Activated CD4-positive, alpha-beta T cell treated with anti-CD3 and anti-CD28 coated beads for 1 hour (primary cell): ENCODE measurements around the gene MAP3K14.
"Not testable (repeated sequence)": the region's sequence is repeated elsewhere in the genome, so short reads cannot be mapped to it uniquely, and the experiment has no call there.

Experiments used
- DNase-seq: peaks from one replicate; pipeline ENCODE4 v3.0.0-alpha.2; 2020

The MAP3K14 gene

GRCh38 chr17:45314741-45315647, 1.8 kb downstream of the MAP3K14 start:
- DNase-seq: no peak

- no peak for DNase-seq
These were observed 2.7 kb downstream of the MAP3K14 start for GRCh38 chr17:45313996-45314740.

GRCh38 chr17:45313421-45313771, 3.4 kb downstream of the MAP3K14 start:
- DNase-seq: no peak

GRCh38 chr17:45312477-45313420, 4.1 kb downstream of the MAP3K14 start:
- DNase-seq: no peak

DNA sequence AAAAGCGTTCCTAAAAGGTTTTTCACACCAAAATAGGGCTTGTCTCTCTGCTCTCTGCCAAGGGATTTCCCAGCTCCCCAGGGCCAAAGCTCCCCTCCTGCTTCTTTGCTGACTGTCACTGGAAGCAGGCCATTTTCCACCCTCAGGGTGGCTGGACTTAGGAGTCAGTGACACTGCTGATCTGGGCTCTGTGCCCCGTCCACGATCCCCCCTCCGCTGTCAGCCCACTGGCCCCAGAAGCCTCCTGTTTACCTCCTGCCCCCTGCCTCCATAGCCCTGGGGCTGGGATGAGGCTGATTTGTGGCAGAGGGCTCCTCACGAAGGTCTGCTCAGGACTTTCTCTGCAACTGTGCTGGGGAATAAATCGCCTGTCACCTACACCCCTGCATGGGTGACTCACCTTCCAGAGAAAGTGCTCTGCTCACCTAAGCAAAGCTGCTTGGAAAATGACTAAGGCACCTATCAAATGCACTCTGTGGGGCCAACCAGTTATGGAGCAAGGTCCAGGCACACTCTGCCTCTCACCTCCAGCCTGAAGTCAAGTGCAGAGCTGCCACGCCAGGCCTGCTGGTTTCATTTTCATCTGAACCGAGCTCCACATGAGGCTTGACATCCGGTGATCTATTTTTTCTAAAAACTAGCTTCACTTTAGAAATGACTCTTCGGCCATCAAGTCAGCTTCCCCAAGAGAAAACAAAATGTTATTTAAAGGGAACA, 4.9 kb downstream of the MAP3K14 start:
- DNase-seq: peak; percentile 59

GRCh38 chr17:45311401-45311759, 5.4 kb downstream of the MAP3K14 start:
- DNase-seq: no peak

DNA sequence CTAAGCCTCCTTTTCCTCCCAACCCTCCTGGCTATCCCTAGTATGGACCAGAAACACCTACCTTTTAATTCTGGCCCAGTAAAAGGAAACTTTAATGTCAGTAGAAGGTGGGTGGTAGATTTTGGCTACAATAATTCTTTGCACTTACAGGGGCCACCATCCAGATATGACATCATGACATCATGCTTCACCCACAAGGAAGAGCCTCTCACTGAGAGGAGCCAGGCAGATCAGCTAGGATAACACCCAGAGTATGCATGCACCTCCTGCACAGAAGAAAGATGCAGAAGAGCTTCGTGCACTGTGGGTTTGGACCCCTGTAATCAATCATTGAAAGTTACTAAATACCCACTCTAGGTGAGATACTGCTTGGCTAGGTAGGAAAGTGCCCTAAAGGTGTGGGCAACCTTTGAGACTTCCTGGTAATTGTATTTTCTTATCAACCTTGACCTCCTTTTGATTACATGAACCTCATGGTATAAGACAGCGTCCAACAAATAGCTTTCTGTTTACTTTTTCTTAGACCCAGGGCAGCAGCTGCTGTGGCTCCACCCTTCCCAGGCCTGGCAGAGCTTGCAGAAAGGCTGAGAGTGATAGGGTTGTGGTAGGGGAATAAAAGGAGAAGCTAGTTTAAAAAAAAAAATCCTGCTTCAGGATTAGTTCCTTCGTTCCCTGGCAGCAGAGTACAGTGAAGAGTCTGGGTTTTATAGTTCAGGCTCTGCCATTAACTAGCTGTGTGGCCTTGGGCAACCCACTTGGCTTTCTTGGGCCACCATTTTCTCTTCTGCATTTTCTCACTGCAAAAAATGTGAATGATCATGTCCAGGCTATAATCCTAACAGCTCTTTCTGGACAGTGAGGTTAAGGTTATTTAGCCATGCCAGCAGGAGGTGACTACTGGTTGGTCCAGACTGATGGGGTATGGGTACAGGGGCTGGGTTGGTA, 6.2 kb downstream of the MAP3K14 start:
- DNase-seq: no peak

DNA sequence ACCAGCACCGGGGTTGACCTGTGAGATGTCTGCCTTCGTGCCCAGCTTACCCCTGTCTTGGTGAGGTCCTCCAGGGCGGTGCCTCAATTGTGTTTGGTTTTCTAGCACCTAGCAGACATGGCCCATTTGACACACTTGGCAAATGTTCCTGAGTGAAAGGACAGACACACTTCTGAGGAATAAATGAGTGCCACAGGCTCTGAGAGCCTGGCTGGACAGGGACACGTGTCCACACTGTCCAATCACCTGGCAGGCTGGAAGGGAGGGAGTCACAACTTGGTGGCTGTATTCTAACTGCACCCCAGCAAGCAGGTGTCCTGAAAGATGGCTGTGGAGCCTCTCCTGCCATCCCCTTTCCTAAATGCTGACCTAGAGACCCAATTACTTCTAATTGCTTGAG, 7.4 kb downstream of the MAP3K14 start:
- no peak for DNase-seq

GRCh38 chr17:45308840-45309239, 8.0 kb downstream of the MAP3K14 start:
- no peak for DNase-seq

GRCh38 chr17:45308016-45308365, 8.8 kb downstream of the MAP3K14 start:
- DNase-seq: no peak

GRCh38 chr17:45307290-45308015, 9.4 kb downstream of the MAP3K14 start:
- no peak for DNase-seq

DNA sequence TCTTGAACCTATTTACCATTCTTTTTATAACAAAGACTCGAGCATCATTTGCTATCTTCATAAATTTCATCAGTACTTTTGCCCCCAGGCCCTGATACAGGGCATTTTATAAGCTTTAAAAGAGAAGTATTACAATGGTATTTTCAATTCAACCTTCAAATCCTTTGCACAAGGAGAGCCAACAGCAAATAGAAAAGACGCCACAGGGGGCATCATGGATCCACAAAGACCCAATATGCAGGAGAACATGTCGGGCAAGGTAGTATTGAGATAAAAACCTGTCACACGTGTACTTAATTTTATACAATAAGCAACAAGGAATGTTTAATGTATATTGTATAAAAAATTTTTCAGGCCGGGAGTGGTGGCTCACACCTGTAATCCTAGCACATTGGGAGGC, 10.2 kb downstream of the MAP3K14 start:
- no peak for DNase-seq

- no peak for DNase-seq
These were observed 10.7 kb downstream of the MAP3K14 start for GRCh38 chr17:45306094-45306493.

- DNase-seq: no peak
These were observed 11.2 kb downstream of the MAP3K14 start for GRCh38 chr17:45305530-45306087.

- no peak for DNase-seq
These were observed 14.1 kb downstream of the MAP3K14 start for GRCh38 chr17:45302649-45303173.

- DNase-seq: not testable (repeated sequence)
These were observed 14.6 kb downstream of the MAP3K14 start for GRCh38 chr17:45302220-45302619.

DNA sequence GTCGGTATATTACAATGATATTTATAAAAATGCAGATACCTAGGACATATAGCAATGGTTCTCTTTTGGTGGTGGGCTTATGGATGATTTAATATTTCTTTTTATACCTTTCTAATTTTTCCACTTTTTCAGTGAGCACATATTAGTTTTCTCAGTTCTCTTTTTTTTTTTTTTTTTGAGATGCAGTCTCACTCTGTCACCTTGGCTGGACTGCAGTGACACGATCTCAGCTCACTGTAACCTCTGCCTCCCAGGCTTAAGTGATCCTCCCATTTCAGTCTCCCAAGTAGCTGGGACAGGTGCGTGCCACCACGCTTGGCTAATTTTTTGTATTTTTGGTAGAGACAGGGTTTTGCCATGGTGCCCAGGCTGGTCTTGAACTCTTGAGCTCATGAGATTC, 15.1 kb downstream of the MAP3K14 start:
- no peak for DNase-seq

- no peak for DNase-seq
These were observed 16.6 kb downstream of the MAP3K14 start for GRCh38 chr17:45300060-45300751.

GRCh38 chr17:45299361-45299760, 17.5 kb downstream of the MAP3K14 start:
- no peak for DNase-seq
